ENCODE measurements around the gene HPDL. TPM values are rescaled to one million over a fixed set of nuclear protein-coding genes. Genes with fewer than 3 reads are reported as not detected.

The HPDL gene
- total RNA-seq, 2 donors from 2014 or later = 4.3 to 29.3 TPM

DNA sequence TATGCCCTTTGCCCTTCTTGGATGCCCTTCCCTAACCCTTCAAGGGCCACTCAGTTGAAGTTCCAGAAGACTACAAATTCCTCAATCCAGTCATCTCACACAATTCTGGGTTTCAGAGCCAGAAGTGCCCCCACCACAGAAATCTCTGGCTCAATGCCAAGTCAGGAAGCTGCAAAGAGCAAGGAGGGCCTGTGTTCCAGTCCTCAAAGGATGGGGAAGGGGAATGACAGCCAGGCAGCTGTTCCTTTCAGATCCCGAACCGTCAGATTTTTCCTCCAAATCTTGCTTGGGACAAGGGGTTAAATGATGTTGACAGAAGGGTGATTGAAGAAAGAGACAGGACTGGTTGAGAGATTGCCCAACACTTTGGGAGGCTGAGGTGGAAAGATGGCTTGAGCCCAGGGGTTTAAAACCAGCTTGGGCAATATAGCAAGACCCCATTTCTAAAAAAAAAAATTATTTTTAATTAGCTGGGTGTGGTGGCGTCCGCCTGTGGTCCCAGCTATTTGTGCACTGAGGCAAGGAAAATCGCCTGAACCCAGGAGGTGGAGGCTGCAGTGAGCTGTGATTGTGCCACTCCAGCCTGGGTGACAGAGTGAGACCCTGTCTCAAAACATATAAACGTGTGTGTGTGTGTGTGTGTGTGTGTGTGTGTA lies 716 bp upstream of the HPDL start:
- Histone ChIP-seq H3K36me3 (no peaks in the 10 kb centered on the region), H3K4me1 (peaks cover 13% of the 10 kb centered on the region), H3K27me3 (no peaks in the 10 kb centered on the region), H3K27ac (no peak overlapping the region), H3K9me3 (no peaks in the 10 kb centered on the region), H3K9ac (ENCODE audit: low read depth in 2 of 2, low read length in 2 of 2) (peak overlapping the region in 1 of 2 donors; percentile 77), H3K4me3 (peak overlapping the region; percentile 66)
- TF ChIP-seq, protein P1, sequence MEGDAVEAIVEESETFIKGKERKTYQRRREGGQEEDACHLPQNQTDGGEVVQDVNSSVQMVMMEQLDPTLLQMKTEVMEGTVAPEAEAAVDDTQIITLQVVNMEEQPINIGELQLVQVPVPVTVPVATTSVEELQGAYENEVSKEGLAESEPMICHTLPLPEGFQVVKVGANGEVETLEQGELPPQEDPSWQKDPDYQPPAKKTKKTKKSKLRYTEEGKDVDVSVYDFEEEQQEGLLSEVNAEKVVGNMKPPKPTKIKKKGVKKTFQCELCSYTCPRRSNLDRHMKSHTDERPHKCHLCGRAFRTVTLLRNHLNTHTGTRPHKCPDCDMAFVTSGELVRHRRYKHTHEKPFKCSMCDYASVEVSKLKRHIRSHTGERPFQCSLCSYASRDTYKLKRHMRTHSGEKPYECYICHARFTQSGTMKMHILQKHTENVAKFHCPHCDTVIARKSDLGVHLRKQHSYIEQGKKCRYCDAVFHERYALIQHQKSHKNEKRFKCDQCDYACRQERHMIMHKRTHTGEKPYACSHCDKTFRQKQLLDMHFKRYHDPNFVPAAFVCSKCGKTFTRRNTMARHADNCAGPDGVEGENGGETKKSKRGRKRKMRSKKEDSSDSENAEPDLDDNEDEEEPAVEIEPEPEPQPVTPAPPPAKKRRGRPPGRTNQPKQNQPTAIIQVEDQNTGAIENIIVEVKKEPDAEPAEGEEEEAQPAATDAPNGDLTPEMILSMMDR (IDR thresholded peaks at IDR 0.05) = no peak
- DNase-seq = no peak
- intact Hi-C loops (cut with DNase I) = no loop called here

DNA sequence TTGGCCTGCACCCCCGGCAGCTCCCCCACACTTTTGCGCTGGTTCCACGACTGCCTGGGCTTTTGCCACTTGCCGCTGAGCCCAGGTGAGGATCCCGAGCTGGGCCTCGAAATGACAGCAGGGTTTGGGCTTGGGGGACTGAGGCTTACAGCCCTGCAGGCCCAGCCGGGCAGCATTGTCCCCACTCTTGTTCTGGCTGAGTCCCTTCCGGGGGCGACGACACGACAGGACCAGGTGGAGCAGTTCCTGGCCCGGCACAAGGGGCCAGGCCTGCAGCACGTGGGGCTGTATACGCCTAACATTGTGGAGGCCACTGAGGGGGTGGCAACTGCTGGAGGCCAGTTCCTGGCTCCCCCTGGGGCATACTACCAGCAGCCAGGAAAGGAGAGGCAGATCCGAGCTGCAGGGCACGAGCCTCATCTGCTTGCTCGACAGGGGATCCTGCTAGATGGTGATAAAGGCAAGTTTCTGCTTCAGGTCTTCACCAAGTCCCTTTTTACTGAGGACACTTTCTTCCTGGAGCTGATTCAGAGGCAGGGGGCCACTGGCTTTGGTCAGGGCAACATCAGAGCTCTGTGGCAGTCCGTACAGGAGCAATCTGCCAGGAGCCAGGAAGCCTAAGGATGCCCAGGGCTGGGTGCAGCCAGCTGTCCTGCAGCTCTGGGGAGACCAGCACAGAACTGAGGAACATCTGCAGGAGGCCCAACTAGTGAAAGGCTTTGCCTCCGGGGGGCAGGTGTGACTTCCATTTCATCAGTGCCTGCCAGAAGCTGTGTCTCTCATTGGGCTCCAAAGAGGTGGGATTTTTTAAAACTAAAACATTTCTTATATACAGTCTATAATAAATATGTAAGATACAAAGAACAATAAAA lies 1.2 kb downstream of the HPDL start:
- H3K27ac ChIP-seq = no peak overlapping the region

DNA sequence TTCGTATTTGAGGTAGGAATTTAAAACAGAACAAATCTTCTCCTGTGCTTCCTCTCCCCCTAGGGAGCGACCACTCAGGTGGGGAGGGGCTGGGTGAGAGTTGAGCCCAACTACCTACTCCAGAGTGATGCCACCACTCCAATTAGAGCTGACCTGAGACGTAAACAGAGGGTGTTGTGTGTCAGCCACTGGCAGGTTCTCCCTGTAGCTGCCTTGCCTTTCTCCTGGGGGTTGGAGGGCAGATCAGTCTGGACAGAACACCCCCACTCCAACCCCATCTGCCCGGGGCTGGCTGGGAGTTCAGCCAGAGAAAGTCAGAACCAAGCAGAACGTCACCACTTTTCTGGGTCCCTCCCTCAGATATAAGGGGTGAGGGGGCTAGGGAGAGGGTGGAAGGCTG lies 2.0 kb downstream of the HPDL start:
- no peak for DNase-seq
- H3K4me1 ChIP-seq = peaks cover 13% of the 10 kb centered on the region
- no peaks in the 10 kb centered on the region for H3K9me3 ChIP-seq
- H3K27ac ChIP-seq = no peak overlapping the region
- no peak overlapping the region for H3K4me3 ChIP-seq
- H3K27me3 ChIP-seq = no peaks in the 10 kb centered on the region
- intact Hi-C loops (cut with DNase I) = no loop called here
- no peaks in the 10 kb centered on the region for H3K36me3 ChIP-seq
- H3K9ac ChIP-seq (ENCODE audit: low read depth in 2 of 2, low read length in 2 of 2) = peak overlapping the region in 1 of 2 donors; percentile 43
- TF ChIP-seq, protein P1 (IDR thresholded peaks at IDR 0.05) = no peak

More for the DNA sequence above, 1.2 kb downstream of the HPDL start:
- no peak for DNase-seq
- Histone ChIP-seq H3K9me3 (no peaks in the 10 kb centered on the region), H3K36me3 (no peaks in the 10 kb centered on the region), H3K4me3 (peak overlapping the region; percentile 66), H3K9ac (ENCODE audit: low read depth in 2 of 2, low read length in 2 of 2) (peak overlapping the region; percentile 77 to 79), H3K27me3 (no peaks in the 10 kb centered on the region), H3K4me1 (peaks cover 13% of the 10 kb centered on the region)
- intact Hi-C loops (cut with DNase I) = no loop called here
- TF ChIP-seq, protein P1 (IDR thresholded peaks at IDR 0.05) = no peak

DNA sequence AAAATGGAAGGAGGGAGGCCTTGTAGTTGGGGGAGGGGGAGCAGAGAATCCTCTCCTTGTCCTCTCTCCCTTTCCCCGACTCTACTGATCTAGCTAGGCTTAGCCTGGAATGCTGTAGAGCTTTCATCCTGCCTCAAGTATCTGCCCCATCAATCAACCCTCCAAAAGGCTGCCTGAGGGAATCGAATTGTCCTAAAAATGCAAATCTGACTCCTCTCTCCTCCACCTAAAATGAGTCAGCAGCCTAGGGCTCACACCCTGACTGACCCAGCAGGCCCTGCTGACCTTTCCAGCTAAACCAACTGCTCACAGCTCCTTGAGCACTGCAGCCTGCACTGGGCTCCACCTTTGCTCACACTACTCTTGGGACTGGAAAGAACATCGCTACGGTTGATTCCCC lies 2.8 kb downstream of the HPDL start:
- Histone ChIP-seq H3K27ac (no peak overlapping the region), H3K36me3 (no peaks in the 10 kb centered on the region), H3K4me1 (peaks cover 13% of the 10 kb centered on the region), H3K9me3 (no peaks in the 10 kb centered on the region), H3K4me3 (no peak overlapping the region), H3K27me3 (no peaks in the 10 kb centered on the region), H3K9ac (ENCODE audit: low read depth in 2 of 2, low read length in 2 of 2) (peak overlapping the region in 1 of 2 donors; percentile 43)
- intact Hi-C loops (cut with DNase I) = no loop called here
- DNase-seq = no peak
- TF ChIP-seq, protein P1 (IDR thresholded peaks at IDR 0.05) = no peak

DNA sequence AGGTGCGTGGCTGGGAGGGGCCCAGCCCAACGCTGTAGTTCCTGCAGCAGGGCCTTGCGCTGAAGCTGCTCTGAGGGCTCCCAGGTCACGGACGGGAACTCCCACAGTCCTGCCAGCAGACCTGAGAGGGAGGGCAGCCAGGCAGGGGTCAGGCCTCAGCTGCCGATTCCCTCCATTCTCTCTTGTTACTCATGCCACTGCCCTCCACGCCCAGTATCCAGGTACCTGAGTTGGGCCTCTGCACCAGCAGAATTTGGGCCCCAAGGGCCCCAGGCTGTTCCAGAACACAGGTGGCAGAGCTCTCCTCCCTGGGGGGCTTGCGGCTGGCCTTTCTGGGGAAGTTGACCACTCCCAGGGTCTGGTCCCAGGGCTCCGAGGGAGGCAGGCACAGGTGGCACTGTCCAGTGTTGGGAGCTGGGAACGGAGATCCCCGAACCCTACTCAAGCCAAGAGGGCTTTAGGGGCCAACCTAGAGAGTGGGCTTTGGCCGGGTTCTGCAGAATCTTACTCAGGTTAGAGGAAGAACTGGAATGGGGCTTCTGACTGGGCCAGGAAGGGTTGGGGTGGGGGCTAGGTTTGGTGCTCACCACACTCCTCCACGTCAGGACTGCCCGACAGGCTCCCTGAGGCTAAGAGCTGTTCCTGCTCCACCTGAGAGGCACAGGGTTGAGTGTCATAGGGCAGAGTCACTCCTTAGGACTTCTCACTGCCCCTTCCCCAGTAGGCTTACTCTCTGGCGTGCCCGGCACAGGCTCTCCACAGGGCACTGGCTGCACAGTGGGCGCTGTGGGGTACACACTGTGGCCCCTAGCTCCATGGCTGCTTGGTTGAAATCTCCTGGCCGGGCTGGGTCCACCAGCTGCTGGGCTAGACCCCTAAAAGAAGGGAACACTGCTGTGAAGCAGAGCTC lies 5.0 kb downstream of the HPDL start:
- Histone ChIP-seq H3K36me3 (no peaks in the 10 kb centered on the region), H3K9me3 (no peaks in the 10 kb centered on the region), H3K27ac (no peak overlapping the region), H3K9ac (ENCODE audit: low read depth in 2 of 2, low read length in 2 of 2) (peak overlapping the region in 1 of 2 donors; percentile 4), H3K4me3 (no peak overlapping the region), H3K27me3 (no peaks in the 10 kb centered on the region), H3K4me1 (peaks cover 13% of the 10 kb centered on the region)
- TF ChIP-seq, protein P1 (IDR thresholded peaks at IDR 0.05) = no peak
- intact Hi-C loops (cut with DNase I) = no loop called here
- no peak for DNase-seq
